Measurements from ENCODE around the gene IRF9. TPM values are rescaled to one million over a fixed set of nuclear protein-coding genes. Genes with fewer than 3 reads are reported as not detected.

The IRF9 gene
- 100 to 1,000 TPM in 3 of 6 donors, 10 to 100 TPM in 3; 86.7 to 140 (median 97.2) TPM for polyA plus RNA-seq (ENCODE audit: low read depth in 6 of 6)

- ATAC-seq (ENCODE audit: low read depth in 2 of 2): peak; percentile 91 to 95
- Mint-ChIP-seq H3K36me3 (peaks cover 5 to 30% of the 10 kb centered on the region in 2 donors), H3K4me1 (peaks cover 43 to 56% (median 53%) of the 10 kb centered on the region in 3 donors), H3K27me3 (no peaks in the 10 kb centered on the region), H3K27ac (peak within 1 kb of the TSS; percentile 94 to 100 (median 98)), H3K9me3 (no peaks in the 10 kb centered on the region), H3K4me3 (peak within 1 kb of the TSS; percentile 97 to 100 (median 98))
- peak; percentile 96 for DNase-seq
Measured at GRCh38 chr14:24160850-24161804, at the start of gene IRF9. Gene IRF9, plus strand, starts transcription at chr14:24161265. Its CDS starts 880 bp downstream, at chr14:24162145.

GRCh38 chr14:24113379-24113800 is 47.7 kb upstream of the IRF9 start:
- Mint-ChIP-seq H3K27ac (peak overlapping the region; percentile 99 to 100 (median 100)), H3K4me1 (peaks cover 27 to 40% (median 39%) of the 10 kb centered on the region in 3 donors), H3K27me3 (no peaks in the 10 kb centered on the region), H3K36me3 (peaks cover 3 to 6% of the 10 kb centered on the region in 2 donors), H3K9me3 (no peaks in the 10 kb centered on the region), H3K4me3 (peak overlapping the region; percentile 97 to 99 (median 98))
- DNase-seq (no peak), ATAC-seq (ENCODE audit: low read depth in 2 of 2) (no peak)

DNA sequence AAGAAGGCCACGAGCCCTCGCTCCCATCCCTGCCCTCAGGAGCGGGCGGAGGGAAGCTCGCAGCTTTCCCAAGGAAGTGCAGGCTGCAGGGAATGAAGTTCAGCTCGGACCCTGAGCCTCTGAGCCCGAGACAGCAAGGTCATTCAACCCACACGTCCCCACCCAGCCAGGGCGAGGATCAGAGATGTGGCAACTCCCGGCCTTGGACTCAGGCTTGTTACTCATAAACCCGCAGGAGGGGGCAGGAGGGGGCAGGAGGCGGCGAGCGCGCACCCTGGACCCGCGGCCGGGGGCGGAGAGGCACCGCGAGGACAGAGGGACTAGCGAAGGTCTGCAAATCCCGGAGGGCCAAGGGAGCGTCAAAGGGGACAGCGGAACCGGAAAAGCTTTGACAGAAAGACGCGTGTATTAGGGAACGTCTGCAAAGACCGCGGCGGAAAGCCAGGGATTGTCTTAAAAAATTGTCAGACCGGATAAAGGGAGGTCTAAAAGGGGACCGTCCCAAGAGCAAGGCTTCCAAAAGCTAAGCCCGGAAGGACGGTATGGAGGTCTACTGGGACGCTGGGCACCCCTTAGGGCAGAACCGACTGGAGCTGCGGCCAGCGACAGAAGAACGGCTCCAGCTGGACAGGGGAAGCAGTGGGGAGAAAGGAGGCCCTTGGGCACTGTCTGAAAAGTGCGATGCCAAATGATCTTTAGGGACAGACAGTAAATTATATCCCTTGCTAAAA is 47.1 kb upstream of the IRF9 start:
- Mint-ChIP-seq H3K4me3 (peak overlapping the region; percentile 97 to 99 (median 98)), H3K36me3 (peaks cover 9 to 10% of the 10 kb centered on the region in 2 donors), H3K27me3 (no peaks in the 10 kb centered on the region), H3K4me1 (peaks cover 25 to 38% (median 33%) of the 10 kb centered on the region in 3 donors), H3K27ac (peak overlapping the region; percentile 99 to 100 (median 100)), H3K9me3 (no peaks in the 10 kb centered on the region)
- ATAC-seq (ENCODE audit: low read depth in 2 of 2) (peak; percentile 12 to 14), DNase-seq (no peak)

DNA sequence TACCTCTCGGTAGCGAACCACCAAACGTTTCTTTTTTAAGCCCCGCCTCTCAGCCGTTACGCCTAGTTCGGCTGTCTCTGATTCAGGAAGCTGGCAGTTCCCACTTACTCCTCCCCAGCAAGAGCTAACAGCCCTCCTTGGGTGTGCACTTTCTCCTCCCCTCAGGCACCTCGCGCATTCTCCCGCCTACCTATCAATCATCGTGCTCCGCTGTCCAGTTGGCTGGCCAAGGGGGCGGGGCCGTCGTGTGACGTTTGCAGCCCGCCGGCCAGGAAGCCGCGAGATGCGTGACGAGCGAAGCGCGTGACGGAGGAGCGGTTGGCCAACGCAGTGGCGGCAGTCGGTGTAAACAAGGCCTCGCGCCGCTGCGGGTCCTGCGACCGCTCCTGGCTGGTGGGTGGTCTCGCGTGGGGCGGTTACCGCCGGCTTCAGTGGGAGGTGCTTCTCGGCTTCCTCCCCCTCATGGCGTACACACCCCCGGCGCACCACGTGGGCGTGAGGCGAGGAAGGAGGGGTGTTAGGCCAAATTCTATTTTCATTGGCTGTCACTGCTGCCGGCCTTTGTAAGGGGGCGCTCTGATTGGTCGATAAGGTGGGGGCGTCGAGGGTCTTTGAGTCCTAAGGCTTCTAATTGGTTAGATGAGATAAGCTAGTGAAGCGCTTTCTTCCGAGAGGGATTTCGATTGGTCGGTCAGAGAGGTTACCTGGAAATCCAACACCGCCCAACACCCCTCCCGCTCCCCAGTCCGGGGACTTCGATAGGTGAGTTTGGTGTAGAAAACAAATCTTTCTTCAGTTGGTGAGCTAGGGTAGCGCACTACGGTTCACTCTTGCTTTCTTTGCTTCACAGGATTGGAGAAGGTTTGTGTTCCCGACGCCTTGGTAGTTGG is 46.3 kb upstream of the IRF9 start, which contains the start of the genes DCAF11 and NRL:
DCAF11 (plus strand) TSS at position 246 of the 890 bp plus-strand sequence. CDS start 818 bp downstream, outside the sequence.
NRL (minus strand) TSS at position 418 of the 890 bp plus-strand sequence. CDS start 32,101 bp downstream, outside the sequence.
- Mint-ChIP-seq H3K36me3 (peaks cover 11 to 17% of the 10 kb centered on the region in 2 donors), H3K27ac (peak within 1 kb of the TSS; percentile 99 to 100 (median 100)), H3K27me3 (no peaks in the 10 kb centered on the region), H3K4me3 (peak within 1 kb of the TSS; percentile 97 to 99 (median 98)), H3K9me3 (no peaks in the 10 kb centered on the region), H3K4me1 (peaks cover 25 to 33% (median 31%) of the 10 kb centered on the region in 3 donors)
- DNase-seq (peak; percentile 100), ATAC-seq (ENCODE audit: low read depth in 2 of 2) (peak; percentile 81 to 82)

GRCh38 chr14:24115422-24116127 is 45.5 kb upstream of the IRF9 start:
- H3K36me3 Mint-ChIP-seq: peaks cover 11 to 17% of the 10 kb centered on the region in 2 donors
- ATAC-seq (ENCODE audit: low read depth in 2 of 2): no peak
- DNase-seq: no peak
- no peaks in the 10 kb centered on the region for H3K27me3 Mint-ChIP-seq
- peak overlapping the region; percentile 97 to 99 (median 98) for H3K4me3 Mint-ChIP-seq
- no peaks in the 10 kb centered on the region for H3K9me3 Mint-ChIP-seq
- H3K4me1 Mint-ChIP-seq: peaks cover 25 to 33% (median 31%) of the 10 kb centered on the region in 3 donors
- peak overlapping the region; percentile 99 to 100 (median 100) for H3K27ac Mint-ChIP-seq

- H3K27me3 Mint-ChIP-seq: no peaks in the 10 kb centered on the region
- H3K27ac Mint-ChIP-seq: peak overlapping the region in 5 of 6 donors; percentile 3 to 88 (median 47)
- DNase-seq: no peak
- no peaks in the 10 kb centered on the region for H3K9me3 Mint-ChIP-seq
- peaks cover 25 to 33% (median 31%) of the 10 kb centered on the region in 3 donors for H3K4me1 Mint-ChIP-seq
- ATAC-seq (ENCODE audit: low read depth in 2 of 2): no peak
- H3K4me3 Mint-ChIP-seq: peak overlapping the region; percentile 97 to 99 (median 98)
- H3K36me3 Mint-ChIP-seq: peaks cover 11 to 17% of the 10 kb centered on the region in 2 donors
Measured at GRCh38 chr14:24116128-24116814, 44.8 kb upstream of the IRF9 start.

DNA sequence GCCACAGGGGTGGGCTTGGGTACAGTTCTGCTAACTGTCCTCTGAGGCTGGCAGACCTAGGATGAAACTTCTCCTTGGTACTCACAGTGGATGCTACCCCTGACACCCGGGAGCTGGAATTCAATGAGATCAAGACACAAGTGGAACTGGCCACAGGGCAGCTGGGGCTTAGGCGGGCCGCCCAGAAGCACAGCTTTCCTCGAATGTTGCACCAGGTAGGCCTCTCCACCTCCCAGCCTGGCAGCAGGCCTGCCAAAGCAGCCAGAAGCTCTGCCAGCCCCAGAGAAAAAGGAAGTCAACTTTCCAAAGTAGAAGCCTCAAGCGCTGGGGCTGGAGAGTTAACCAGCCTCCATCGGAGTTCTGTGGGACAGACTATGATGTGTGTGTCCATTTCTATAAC is 43.9 kb upstream of the IRF9 start:
- peak overlapping the region in 1 of 8 donors; percentile 97 for H3K4me3 Mint-ChIP-seq
- peaks cover 25 to 35% (median 31%) of the 10 kb centered on the region in 3 donors for H3K4me1 Mint-ChIP-seq
- H3K36me3 Mint-ChIP-seq: peaks cover 11 to 17% of the 10 kb centered on the region in 2 donors
- H3K9me3 Mint-ChIP-seq: no peaks in the 10 kb centered on the region
- H3K27ac Mint-ChIP-seq: peak overlapping the region in 3 of 6 donors; percentile 18 to 88 (median 34)
- no peak for ATAC-seq (ENCODE audit: low read depth in 2 of 2)
- no peak for DNase-seq
- H3K27me3 Mint-ChIP-seq: no peaks in the 10 kb centered on the region

DNA sequence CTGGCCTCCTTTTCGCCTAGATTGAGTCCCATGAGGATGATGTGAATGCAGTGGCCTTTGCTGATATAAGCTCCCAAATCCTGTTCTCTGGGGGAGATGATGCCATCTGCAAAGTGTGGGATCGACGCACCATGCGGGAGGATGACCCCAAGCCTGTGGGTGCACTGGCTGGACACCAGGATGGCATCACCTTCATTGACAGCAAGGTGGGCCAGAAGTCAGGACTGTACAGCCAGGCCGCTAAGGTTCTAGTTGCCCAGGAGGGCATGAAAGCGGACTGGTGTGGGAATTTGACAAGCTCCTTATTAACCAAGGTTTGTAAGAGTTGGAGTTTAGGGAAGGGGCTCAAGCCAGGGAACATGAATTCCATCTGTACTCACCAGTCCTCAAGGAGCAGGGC is 41.4 kb upstream of the IRF9 start:
- H3K4me1 Mint-ChIP-seq: peaks cover 44 to 56% (median 52%) of the 10 kb centered on the region in 3 donors
- ATAC-seq (ENCODE audit: low read depth in 2 of 2) (no peak), DNase-seq (no peak)
- H3K36me3 Mint-ChIP-seq: peaks cover 17 to 21% of the 10 kb centered on the region in 2 donors
- H3K9me3 Mint-ChIP-seq: no peaks in the 10 kb centered on the region
- peak overlapping the region in 1 of 6 donors; percentile 89 for H3K27ac Mint-ChIP-seq
- no peaks in the 10 kb centered on the region for H3K27me3 Mint-ChIP-seq
- no peak overlapping the region for H3K4me3 Mint-ChIP-seq

GRCh38 chr14:24121210-24121609 is 39.9 kb upstream of the IRF9 start:
- peaks cover 32 to 48% (median 37%) of the 10 kb centered on the region in 3 donors for H3K4me1 Mint-ChIP-seq
- H3K27ac Mint-ChIP-seq: peak overlapping the region in 3 of 6 donors; percentile 5 to 42 (median 9)

DNA sequence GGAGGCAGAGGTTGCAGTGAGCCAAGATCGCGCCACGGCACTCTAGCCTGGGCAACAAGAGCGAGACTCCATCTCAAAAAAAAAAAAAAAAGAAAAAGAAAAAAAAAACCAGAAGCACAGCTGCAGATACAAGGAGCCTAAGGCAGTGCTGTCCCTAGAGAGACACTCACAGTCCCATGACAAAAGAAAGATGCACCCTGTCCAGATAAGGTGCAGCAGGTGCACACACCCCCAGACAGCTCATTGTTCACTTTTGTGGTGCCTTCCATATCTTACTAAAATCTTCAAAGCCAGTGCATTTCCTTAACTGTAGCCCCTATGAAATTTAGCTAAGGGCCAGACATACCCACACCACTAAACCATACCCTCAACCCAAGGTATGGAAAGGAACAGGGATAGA is 38.6 kb upstream of the IRF9 start:
- Mint-ChIP-seq H3K4me1 (peaks cover 26 to 42% (median 26%) of the 10 kb centered on the region in 3 donors), H3K27ac (peak overlapping the region in 4 of 6 donors; percentile 66 to 93 (median 88))
- no peak for ATAC-seq (ENCODE audit: low read depth in 2 of 2)

More at GRCh38 chr14:24121210-24121609, 39.9 kb upstream of the IRF9 start:
- Mint-ChIP-seq H3K4me3 (no peak overlapping the region), H3K36me3 (peaks cover 17 to 21% of the 10 kb centered on the region in 2 donors), H3K9me3 (no peaks in the 10 kb centered on the region), H3K27me3 (no peaks in the 10 kb centered on the region)
- ATAC-seq (ENCODE audit: low read depth in 2 of 2): no peak
- DNase-seq: no peak

DNA sequence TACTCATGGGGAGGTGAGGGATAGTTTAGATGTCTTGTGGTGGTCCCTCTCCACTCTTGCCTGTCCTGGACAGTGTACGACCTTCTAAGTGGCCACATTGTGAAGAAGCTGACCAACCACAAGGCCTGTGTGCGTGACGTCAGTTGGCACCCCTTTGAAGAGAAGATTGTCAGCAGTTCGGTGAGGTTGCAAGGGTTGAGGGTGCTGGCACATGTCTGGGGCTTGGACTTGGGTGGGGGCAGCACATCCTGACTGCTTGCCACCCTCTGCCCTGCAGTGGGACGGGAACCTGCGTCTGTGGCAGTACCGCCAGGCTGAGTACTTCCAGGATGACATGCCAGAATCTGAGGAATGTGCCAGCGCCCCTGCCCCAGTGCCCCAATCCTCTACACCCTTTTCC is 38.2 kb upstream of the IRF9 start:
- Mint-ChIP-seq H3K9me3 (no peaks in the 10 kb centered on the region), H3K27me3 (no peaks in the 10 kb centered on the region), H3K4me1 (peaks cover 27 to 47% (median 30%) of the 10 kb centered on the region in 3 donors), H3K36me3 (peaks cover 17% of the 10 kb centered on the region in 2 donors), H3K27ac (peak overlapping the region; percentile 37 to 97 (median 88)), H3K4me3 (peak overlapping the region in 1 of 8 donors; percentile 37)
- DNase-seq (no peak), ATAC-seq (ENCODE audit: low read depth in 2 of 2) (no peak)

More for the DNA sequence above, 38.6 kb upstream of the IRF9 start:
- peaks cover 17% of the 10 kb centered on the region in 2 donors for H3K36me3 Mint-ChIP-seq
- H3K9me3 Mint-ChIP-seq: no peaks in the 10 kb centered on the region
- DNase-seq: no peak
- peak overlapping the region in 2 of 8 donors; percentile 1 to 52 for H3K4me3 Mint-ChIP-seq
- no peaks in the 10 kb centered on the region for H3K27me3 Mint-ChIP-seq
